HL-60/S4 treated with retinoic acid at 250 ng/mL for 4 days and 3 days (cell line): ENCODE results near the gene LRRC59.
"Not testable (repeated sequence)": the region's sequence is repeated elsewhere in the genome, so short reads cannot be mapped to it uniquely, and the experiment has no call there.

Experiments
- in situ Hi-C: fragments of 300-500 bp; cut with MboI; formaldehyde crosslinking; loops from 2 replicates; pipeline ENCODE4 v1.7.0; 2022; ENCODE audit warnings: low sequenced_read_pairs

Gene LRRC59

DNA sequence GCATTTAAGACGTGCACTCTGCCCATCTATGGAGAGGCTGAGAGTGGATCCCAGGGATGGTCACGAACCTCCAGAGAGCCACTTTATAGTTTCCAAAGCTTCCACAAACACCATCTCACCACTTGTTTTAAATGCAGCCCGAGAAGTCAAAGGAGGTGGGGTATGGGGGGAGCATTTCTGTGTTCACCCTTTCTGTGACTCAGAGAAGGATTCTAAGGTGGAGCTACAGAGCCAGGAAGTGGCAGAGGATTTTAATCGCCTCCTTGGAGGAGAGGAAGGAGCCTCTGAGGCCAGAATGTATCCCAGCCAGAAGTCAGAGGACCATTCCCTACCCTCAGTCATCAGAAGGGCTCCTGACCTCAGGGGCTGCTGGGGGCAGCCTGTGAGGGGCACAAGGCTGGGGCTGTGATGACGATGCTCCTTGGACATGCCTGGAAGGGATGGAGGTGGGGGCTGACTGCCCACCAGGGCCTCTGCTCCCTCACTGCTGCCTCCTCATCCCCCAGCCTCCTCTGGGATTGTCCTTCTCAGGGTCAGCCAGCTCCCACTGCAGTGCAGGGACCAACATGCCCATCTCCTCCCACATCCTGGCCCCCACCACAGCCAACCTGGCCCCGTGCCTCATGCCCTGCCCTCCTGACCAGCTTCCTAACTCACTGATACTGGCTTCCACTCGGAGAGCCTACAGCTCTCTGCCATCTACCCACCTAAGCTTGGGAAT, 48.6 kb downstream of the LRRC59 start:
- in situ Hi-C loops: no loop called here

- in situ Hi-C loops: no loop called here
These were observed 49.4 kb downstream of the LRRC59 start for GRCh38 chr17:50347894-50348291.

DNA sequence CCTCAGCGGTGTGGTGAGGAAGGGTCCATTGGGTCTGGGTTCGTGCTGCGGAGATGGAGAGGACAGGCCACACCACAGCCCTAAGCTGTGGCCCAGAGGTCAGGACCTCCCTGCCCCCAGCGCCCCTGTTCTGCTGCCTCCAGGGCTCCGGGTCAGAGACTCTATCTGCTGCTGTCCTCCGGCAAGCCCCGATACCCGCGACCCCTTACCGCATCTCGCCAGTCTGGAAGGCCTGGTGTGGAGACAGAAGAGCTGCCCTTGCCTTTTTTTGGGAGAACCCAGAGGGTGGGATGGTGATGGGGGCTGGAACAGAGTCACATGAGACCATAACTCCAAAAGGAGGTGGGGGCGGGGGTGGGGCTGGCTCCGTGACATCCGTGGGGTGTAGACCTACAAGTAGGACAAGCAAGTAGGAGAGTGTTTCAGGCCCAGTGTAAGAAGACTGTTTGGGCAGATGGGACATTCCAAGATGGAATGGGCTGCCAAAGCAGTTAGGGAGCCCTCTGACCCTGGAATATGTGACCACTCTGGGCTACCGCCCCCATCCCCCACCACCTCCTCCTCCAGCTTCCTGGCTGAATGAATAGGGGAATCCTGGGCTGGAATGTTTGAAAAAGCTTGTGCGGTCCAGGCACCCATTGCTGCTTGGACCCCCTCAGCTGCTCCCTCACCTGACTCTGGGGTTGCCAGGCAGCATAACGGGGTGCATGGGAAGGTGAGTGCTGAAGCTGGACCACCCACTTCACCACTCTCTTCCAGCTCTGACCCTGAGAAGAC, 50.0 kb downstream of the LRRC59 start:
- in situ Hi-C loops: no loop called here

GRCh38 chr17:50346313-50347116, 50.8 kb downstream of the LRRC59 start:
- in situ Hi-C loops: no loop called here

GRCh38 chr17:50345432-50346312, 51.7 kb downstream of the LRRC59 start, which contains the start of gene XYLT2:
XYLT2 (plus strand) TSS chr17:50346126; CDS start chr17:50346141, 15 bp downstream.
- in situ Hi-C loops: no loop called here

GRCh38 chr17:50344731-50345365, 52.5 kb downstream of the LRRC59 start:
- in situ Hi-C loops: no loop called here

DNA sequence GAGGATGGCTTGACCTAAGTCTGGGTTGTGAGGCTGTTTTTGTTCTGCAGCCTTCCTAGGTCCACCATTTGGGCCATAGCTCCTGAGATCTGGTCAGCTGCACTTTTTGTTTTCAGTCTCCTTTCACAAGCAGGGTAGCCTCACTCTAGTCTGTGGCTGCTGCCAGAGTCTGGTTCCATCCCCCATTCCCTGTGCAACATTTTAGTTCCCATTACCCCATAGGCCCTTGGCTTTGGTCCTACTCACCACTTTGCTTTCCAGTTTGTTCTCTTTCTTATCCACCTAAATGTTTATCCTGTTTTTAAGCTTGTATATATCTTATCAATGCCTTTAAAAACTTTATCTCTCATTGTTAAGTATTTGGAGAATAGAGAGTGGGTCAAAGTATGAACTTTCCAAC, 57.9 kb downstream of the LRRC59 start:
- in situ Hi-C loops: no loop called here

GRCh38 chr17:50338645-50339044, 58.7 kb downstream of the LRRC59 start:
- in situ Hi-C loops: no loop called here

GRCh38 chr17:50337956-50338355, 59.4 kb downstream of the LRRC59 start:
- in situ Hi-C loops: no loop called here

GRCh38 chr17:50333291-50334057, 63.8 kb downstream of the LRRC59 start:
- in situ Hi-C loops: not testable (repeated sequence)

DNA sequence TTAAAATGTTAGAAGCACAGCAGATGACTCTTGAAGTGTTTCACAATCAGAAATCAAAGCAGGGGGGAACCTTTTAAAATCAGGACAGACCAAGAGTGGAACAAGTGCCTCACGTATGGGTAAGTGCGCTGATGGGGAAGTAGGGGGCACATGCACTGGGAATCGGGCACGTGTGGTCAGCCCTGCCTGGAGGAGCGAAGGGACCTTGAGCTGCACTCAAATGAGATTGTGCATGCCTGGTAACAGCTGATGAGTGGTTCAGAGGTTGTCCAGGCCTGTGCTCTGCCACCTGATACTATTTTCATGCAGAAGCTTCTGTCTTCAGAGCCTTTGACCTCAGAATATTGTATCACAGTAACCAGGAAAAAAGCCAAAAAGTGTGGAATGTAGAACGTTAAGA, 65.1 kb downstream of the LRRC59 start:
- in situ Hi-C loops: no loop called here
